ENCODE results near the gene P2RY14. TPM values are rescaled to one million over a fixed set of nuclear protein-coding genes. Genes with fewer than 3 reads are reported as not detected.

The P2RY14 gene
- total and polyA plus RNA-seq, 2 of the 13 experiments (the other 11 are each of a cell fraction or from before 2014, with no cell fraction given), result not detected

GRCh38 chr3:151307583-151308488, 29.5 kb upstream of the P2RY14 start (continued):
- no peak for TF ChIP-seq KIAA2018 (CRISPR knock-in tag; IDR thresholded peaks at IDR 0.05; ENCODE audit: borderline replicate concordance)
- TF ChIP-seq RELA (CRISPR knock-in tag; IDR thresholded peaks at IDR 0.05), result no peak
- TF ChIP-seq ZNF772 (CRISPR knock-in tag; IDR thresholded peaks at IDR 0.05), result no peak
- no peak for TF ChIP-seq ZNF180 (CRISPR knock-in tag; IDR thresholded peaks at IDR 0.05; ENCODE audit: borderline replicate concordance, low read depth)
- TF ChIP-seq ZNF670 (CRISPR knock-in tag; IDR thresholded peaks at IDR 0.05; ENCODE audit: borderline replicate concordance), result no peak
- TF ChIP-seq NR2F1 (CRISPR knock-in tag; IDR thresholded peaks at IDR 0.05), result no peak
- no peak for TF ChIP-seq ZNF768 (CRISPR knock-in tag; IDR thresholded peaks at IDR 0.05)
- no peak for TF ChIP-seq MEF2D (CRISPR knock-in tag; IDR thresholded peaks at IDR 0.05)
- TF ChIP-seq GPBP1L1 (CRISPR knock-in tag; IDR thresholded peaks at IDR 0.05), result no peak
- no peak for TF ChIP-seq MXD4 (CRISPR knock-in tag; IDR thresholded peaks at IDR 0.05)

All from HepG2 (cell line).